ENCODE data around the gene LPAR3.

DNA sequence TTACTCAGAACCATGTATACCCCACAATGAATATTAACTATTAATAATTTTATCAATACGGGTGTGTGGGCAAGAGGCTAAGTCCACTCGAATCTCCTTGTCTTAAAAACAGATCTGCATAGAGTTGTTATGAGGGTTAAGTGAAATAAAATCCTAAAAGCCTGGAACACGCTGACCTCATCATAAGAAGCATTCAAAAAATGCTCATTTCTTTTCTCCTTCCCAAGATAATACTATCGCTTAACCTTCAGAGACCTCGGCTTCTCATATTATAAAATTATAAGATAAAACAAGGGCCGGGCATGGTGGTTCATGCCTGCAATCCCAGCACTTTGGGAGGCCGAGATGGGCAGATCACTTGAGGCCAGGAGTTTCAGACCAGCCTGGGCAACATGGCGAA lies 35.1 kb downstream of the LPAR3 start:
- TF ChIP-seq, protein P1, sequence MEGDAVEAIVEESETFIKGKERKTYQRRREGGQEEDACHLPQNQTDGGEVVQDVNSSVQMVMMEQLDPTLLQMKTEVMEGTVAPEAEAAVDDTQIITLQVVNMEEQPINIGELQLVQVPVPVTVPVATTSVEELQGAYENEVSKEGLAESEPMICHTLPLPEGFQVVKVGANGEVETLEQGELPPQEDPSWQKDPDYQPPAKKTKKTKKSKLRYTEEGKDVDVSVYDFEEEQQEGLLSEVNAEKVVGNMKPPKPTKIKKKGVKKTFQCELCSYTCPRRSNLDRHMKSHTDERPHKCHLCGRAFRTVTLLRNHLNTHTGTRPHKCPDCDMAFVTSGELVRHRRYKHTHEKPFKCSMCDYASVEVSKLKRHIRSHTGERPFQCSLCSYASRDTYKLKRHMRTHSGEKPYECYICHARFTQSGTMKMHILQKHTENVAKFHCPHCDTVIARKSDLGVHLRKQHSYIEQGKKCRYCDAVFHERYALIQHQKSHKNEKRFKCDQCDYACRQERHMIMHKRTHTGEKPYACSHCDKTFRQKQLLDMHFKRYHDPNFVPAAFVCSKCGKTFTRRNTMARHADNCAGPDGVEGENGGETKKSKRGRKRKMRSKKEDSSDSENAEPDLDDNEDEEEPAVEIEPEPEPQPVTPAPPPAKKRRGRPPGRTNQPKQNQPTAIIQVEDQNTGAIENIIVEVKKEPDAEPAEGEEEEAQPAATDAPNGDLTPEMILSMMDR (tag by site-specific recombination; IDR thresholded peaks at IDR 0.05) = no peak
- no peak for TF ChIP-seq PRDM1 (tag by site-specific recombination; IDR thresholded peaks at IDR 0.05)
- no peak for TF ChIP-seq KLF8 (tag by site-specific recombination; IDR thresholded peaks at IDR 0.05)
- TF ChIP-seq, protein P2, sequence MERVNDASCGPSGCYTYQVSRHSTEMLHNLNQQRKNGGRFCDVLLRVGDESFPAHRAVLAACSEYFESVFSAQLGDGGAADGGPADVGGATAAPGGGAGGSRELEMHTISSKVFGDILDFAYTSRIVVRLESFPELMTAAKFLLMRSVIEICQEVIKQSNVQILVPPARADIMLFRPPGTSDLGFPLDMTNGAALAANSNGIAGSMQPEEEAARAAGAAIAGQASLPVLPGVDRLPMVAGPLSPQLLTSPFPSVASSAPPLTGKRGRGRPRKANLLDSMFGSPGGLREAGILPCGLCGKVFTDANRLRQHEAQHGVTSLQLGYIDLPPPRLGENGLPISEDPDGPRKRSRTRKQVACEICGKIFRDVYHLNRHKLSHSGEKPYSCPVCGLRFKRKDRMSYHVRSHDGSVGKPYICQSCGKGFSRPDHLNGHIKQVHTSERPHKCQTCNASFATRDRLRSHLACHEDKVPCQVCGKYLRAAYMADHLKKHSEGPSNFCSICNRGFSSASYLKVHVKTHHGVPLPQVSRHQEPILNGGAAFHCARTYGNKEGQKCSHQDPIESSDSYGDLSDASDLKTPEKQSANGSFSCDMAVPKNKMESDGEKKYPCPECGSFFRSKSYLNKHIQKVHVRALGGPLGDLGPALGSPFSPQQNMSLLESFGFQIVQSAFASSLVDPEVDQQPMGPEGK (tag by site-specific recombination; IDR thresholded peaks at IDR 0.05) = no peak
- TF ChIP-seq ZNF510 (tag by site-specific recombination; IDR thresholded peaks at IDR 0.05; ENCODE audit: insufficient replicate concordance) = no peak
